Measurements from ENCODE around the gene STXBP5. TPM values are rescaled to one million over a fixed set of nuclear protein-coding genes. Genes with fewer than 3 reads are reported as not detected.

The STXBP5 gene
- total RNA-seq, 1 donor from 2014 or later = 22.3 TPM

GRCh38 chr6:147260091-147260490 is 55.9 kb downstream of the STXBP5 start:
- Mint-ChIP-seq H3K4me1 (no peaks in the 10 kb centered on the region), H3K36me3 (ENCODE audit: low read depth) (peaks cover 11% of the 10 kb centered on the region), H3K27me3 (no peaks in the 10 kb centered on the region), H3K4me3 (no peak overlapping the region), H3K9me3 (no peaks in the 10 kb centered on the region), H3K27ac (no peak overlapping the region)
- ChIA-PET POLR2A (no interaction called here), CTCF (no interaction called here)
- TF ChIP-seq CTCF (IDR thresholded peaks at IDR 0.05) = no peak
- no peak for ATAC-seq (ENCODE audit: low read depth)
- intact Hi-C loops (cut with micrococcal nuclease) = loop anchor here (5.0 kb wide), 1 partner anchor 33 kb away; no protein-coding TSS in a partner anchor
- no peak for DNase-seq

GRCh38 chr6:147262946-147263345 is 58.7 kb downstream of the STXBP5 start:
- ChIA-PET CTCF (no interaction called here), POLR2A (interaction anchor here (0.7 kb wide), 1 partner anchor 10 kb away, joined by 9 read pairs; no protein-coding TSS in a partner anchor)
- Mint-ChIP-seq H3K27me3 (no peaks in the 10 kb centered on the region), H3K4me1 (no peaks in the 10 kb centered on the region), H3K27ac (no peak overlapping the region), H3K36me3 (ENCODE audit: low read depth) (peaks cover 34% of the 10 kb centered on the region), H3K9me3 (no peaks in the 10 kb centered on the region), H3K4me3 (no peak overlapping the region)
- no peak for ATAC-seq (ENCODE audit: low read depth)
- TF ChIP-seq CTCF (IDR thresholded peaks at IDR 0.05) = no peak
- intact Hi-C loops (cut with micrococcal nuclease) = loop anchor here (1.0 to 5.0 kb wide), 2 partner anchors 17 to 36 kb away; no protein-coding TSS in a partner anchor
- DNase-seq = no peak

GRCh38 chr6:147266821-147267220 is 62.6 kb downstream of the STXBP5 start:
- no peak for TF ChIP-seq CTCF (IDR thresholded peaks at IDR 0.05)
- Mint-ChIP-seq H3K27ac (no peak overlapping the region), H3K4me1 (no peaks in the 10 kb centered on the region), H3K4me3 (no peak overlapping the region), H3K27me3 (no peaks in the 10 kb centered on the region), H3K36me3 (ENCODE audit: low read depth) (peaks cover 47% of the 10 kb centered on the region), H3K9me3 (no peaks in the 10 kb centered on the region)
- CTCF ChIA-PET = no interaction called here
- no peak for ATAC-seq (ENCODE audit: low read depth)
- POLR2A ChIA-PET = no interaction called here
- no peak for DNase-seq
- intact Hi-C loops (cut with micrococcal nuclease) = no loop called here

GRCh38 chr6:147267658-147268057 is 63.4 kb downstream of the STXBP5 start:
- H3K4me3 Mint-ChIP-seq = no peak overlapping the region
- ATAC-seq (ENCODE audit: low read depth) (no peak), DNase-seq (no peak)
- TF ChIP-seq CTCF (IDR thresholded peaks at IDR 0.05) = no peak
- H3K36me3 Mint-ChIP-seq (ENCODE audit: low read depth) = peaks cover 49% of the 10 kb centered on the region
- H3K9me3 Mint-ChIP-seq = no peaks in the 10 kb centered on the region
- H3K4me1 Mint-ChIP-seq = no peaks in the 10 kb centered on the region
- intact Hi-C loops (cut with micrococcal nuclease) = no loop called here
- H3K27ac Mint-ChIP-seq = no peak overlapping the region
- H3K27me3 Mint-ChIP-seq = no peaks in the 10 kb centered on the region
- CTCF ChIA-PET = no interaction called here
- POLR2A ChIA-PET = no interaction called here

- CTCF ChIA-PET = no interaction called here
- Mint-ChIP-seq H3K36me3 (ENCODE audit: low read depth) (peaks cover 49% of the 10 kb centered on the region), H3K27ac (no peak overlapping the region)
Measured at GRCh38 chr6:147268254-147268653, 64.0 kb downstream of the STXBP5 start.

More at GRCh38 chr6:147268254-147268653, 64.0 kb downstream of the STXBP5 start:
- TF ChIP-seq CTCF (IDR thresholded peaks at IDR 0.05) = no peak
- Mint-ChIP-seq H3K4me1 (no peaks in the 10 kb centered on the region), H3K9me3 (no peaks in the 10 kb centered on the region), H3K4me3 (no peak overlapping the region), H3K27me3 (no peaks in the 10 kb centered on the region)
- POLR2A ChIA-PET = no interaction called here
- DNase-seq = no peak
- no peak for ATAC-seq (ENCODE audit: low read depth)
- intact Hi-C loops (cut with micrococcal nuclease) = no loop called here

Measured in activated B cell treated with CpG ODN at 0.5 μM for 24 hours (primary cell).